A549 (cell line): Measurements from ENCODE around the gene NRAP. TPM values are rescaled to one million over a fixed set of nuclear protein-coding genes. Genes with fewer than 3 reads are reported as not detected.

Experiments used
- ATAC-seq, 2 experiments: fragments of 200-7000 bp in 1 of 2; fragments of >200 bp in 1 of 2; cut with Nextera tagmentation in 1 of 2; cut with Tn5 transposase in 1 of 2; 3 replicates each; pipeline versions ENCODE4 v1.8.0 to v1.9.1; 2018 to 2020; ENCODE audit warnings: mild to moderate bottlenecking in 1 of 2, moderate library complexity in 1 of 2
- CTCF ChIA-PET: fragments of 300-600 bp; sonication (Branson Sonifier 250); formaldehyde crosslinking; extraction: SDS; loops from one replicate; lab custom pipeline; 2021; ENCODE audit warnings: antibody characterized with exemption, inconsistent platforms; lab: Yijun Ruan, JAX
- POLR2A ChIA-PET: fragments of 350-600 bp; formaldehyde crosslinking; extraction: SDS; loops from one replicate; lab custom pipeline; 2021; ENCODE audit warnings: antibody characterized with exemption, inconsistent platforms; lab: Yijun Ruan, JAX
- DNase-seq, 2 experiments: peaks; one replicate each; pipeline versions ENCODE4 v3.0.0 to v3.0.0-alpha.2; 2011 to 2016; ENCODE audit warnings: low read depth in 1 of 2, low spot score in 1 of 2
- FAIRE-seq: peaks from 2 replicates; lab custom pipeline; 2011; peaks lifted over from hg19 to GRCh38; lab: Jason Lieb, UNC
- H3K27ac ChIP-seq, 2 experiments: fragments of >200 bp; sonication (Bioruptor Twin); formaldehyde crosslinking; 3 replicates each; pipeline ENCODE4 v1.5.1; 2016 to 2017
- H3K4me1 ChIP-seq: fragments of >200 bp; sonication (Bioruptor Twin); formaldehyde crosslinking; 3 replicates; pipeline ENCODE4 v1.6.1; 2016
- H3K4me2 ChIP-seq: fragments of >200 bp; sonication (Bioruptor Twin); formaldehyde crosslinking; 3 replicates; pipeline ENCODE4 v1.6.1; 2016
- H3K4me3 ChIP-seq: fragments of >200 bp; sonication (Bioruptor Twin); formaldehyde crosslinking; 3 replicates; pipeline ENCODE4 v1.5.1; 2016
- H3K9me3 ChIP-seq: fragments of >200 bp; sonication (Bioruptor Twin); formaldehyde crosslinking; 3 replicates; pipeline ENCODE4 v1.6.1; 2016
- CHD2 ChIP-seq: fragments of 150-350 bp; IDR thresholded peaks from 2 replicates; pipeline ENCODE4 v1.6.1; 2014; ENCODE audit warnings: low read length; ENCODE audit not compliant: partially characterized antibody
- CHD4 ChIP-seq: fragments of 200-600 bp; sonication (generic); IDR thresholded peaks from 2 replicates; pipeline ENCODE4 v1.6.1; 2016; ENCODE audit warnings: antibody characterized with exemption, mild to moderate bottlenecking, borderline replicate concordance
- ESRRA ChIP-seq: fragments of 150-350 bp; IDR thresholded peaks from 2 replicates; pipeline ENCODE4 v1.6.1; 2014; ENCODE audit warnings: mild to moderate bottlenecking, low read length, borderline replicate concordance
- FOSL2 ChIP-seq, 2 experiments: fragments of 450-650 bp in 1 of 2; fragments of >200 bp in 1 of 2; sonication (Bioruptor Twin) in 1 of 2; formaldehyde crosslinking; IDR thresholded peaks; 2 replicates each; pipeline versions ENCODE4 v1.5.0 to v1.6.1; 2016 to 2020; ENCODE audit warnings: mild to moderate bottlenecking in 1 of 2, moderate library complexity in 1 of 2
- FOXS1 ChIP-seq: fragments of 250-450 bp; sonication (Bioruptor Pico); IDR thresholded peaks from 2 replicates; pipeline ENCODE4 v1.5.0; 2020; ENCODE audit warnings: mild to moderate bottlenecking, moderate library complexity
- JUNB ChIP-seq: fragments of >200 bp; sonication (Bioruptor Twin); formaldehyde crosslinking; IDR thresholded peaks from 2 replicates; pipeline ENCODE4 v1.6.1; 2016
- KDM1A ChIP-seq: fragments of 200-600 bp; sonication (generic); IDR thresholded peaks from 2 replicates; pipeline ENCODE4 v1.6.1; 2016; ENCODE audit warnings: low read depth, mild to moderate bottlenecking
- MYC ChIP-seq: IDR thresholded peaks from 2 replicates; pipeline ENCODE4 v1.6.1; 2012; ENCODE audit warnings: mild to moderate bottlenecking, inconsistent platforms, low read length, improper control_type of control experiment, borderline replicate concordance
- NPAS2 ChIP-seq: fragments of 250-450 bp; sonication (Bioruptor Pico); IDR thresholded peaks from 2 replicates; pipeline ENCODE4 v1.8.0; 2022; ENCODE audit warnings: mild to moderate bottlenecking, moderate library complexity, borderline replicate concordance
- TP53 ChIP-seq: fragments of 250-450 bp; sonication (Bioruptor Pico); IDR thresholded peaks from 2 replicates; pipeline ENCODE4 v1.5.0; 2021; ENCODE audit warnings: mild to moderate bottlenecking, moderate library complexity
- ZFP36 ChIP-seq: fragments of 450-650 bp; IDR thresholded peaks from 2 replicates; pipeline ENCODE4 v1.6.1; 2014; ENCODE audit warnings: borderline replicate concordance; ENCODE audit not compliant: partially characterized antibody
- ZNF302 ChIP-seq: fragments of 250-450 bp; sonication (Bioruptor Pico); IDR thresholded peaks from 2 replicates; pipeline ENCODE4 v1.9.0; 2021; ENCODE audit warnings: inconsistent platforms, mild to moderate bottlenecking, moderate library complexity
- WGBS: methylation state at CpG from one replicate; pipeline ENCODE4 v1.1.6; 2017; ENCODE audit errors: missing lambda C conversion rate; 5-methylcytosine and 5-hydroxymethylcytosine counted together
- polyA plus RNA-seq, 4 experiments: library from polyadenylated mRNA; depleted of rRNA in 3 of 4; stranded (reverse); fragments of >200 nt; fragmentation: RNase III in 1 of 4; extraction: RNeasy Plus Mini Kit Qiagen cat#74134 plus additional on column Dnase treatment in 1 of 4; gene quantifications; 2 replicates in 3 of 4; 3 replicates in 1 of 4; pipeline ENCODE4 v1.2.3, GENCODE V29; 2011 to 2017
- TF ChIP-seq, protein P1 (sequence below): fragments of 200-600 bp; sonication (generic); IDR thresholded peaks from 2 replicates; pipeline ENCODE4 v1.6.1; 2016; ENCODE audit warnings: antibody characterized with exemption, mild to moderate bottlenecking, moderate library complexity

NRAP gene
- polyA plus RNA-seq, 2 of the 4 experiments (the other 2 are of a cell fraction), result not detected

DNA sequence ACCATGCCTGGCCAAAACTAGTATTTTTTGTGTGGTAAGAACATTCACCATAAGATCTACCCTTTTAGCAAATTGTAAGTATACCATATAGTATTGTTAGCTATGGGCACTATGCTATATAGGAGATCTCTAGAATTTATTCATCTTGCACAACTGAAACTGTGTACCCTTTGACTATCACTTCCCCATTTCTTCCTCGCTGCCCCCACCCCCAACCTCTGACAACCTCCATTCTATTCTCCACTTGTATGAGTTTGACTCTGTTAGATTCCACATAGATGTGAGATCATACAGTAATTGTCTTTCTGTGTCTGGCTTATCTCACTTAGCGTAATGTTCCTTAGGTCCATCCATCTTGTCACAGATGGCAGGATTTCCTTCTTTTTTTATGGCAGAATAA lies 19.5 kb upstream of the NRAP start:
- DNase-seq, result no peak
- H3K9me3 ChIP-seq, result 0 out of 3 replicates have a peak, but pooled peaks cover 10% of the 10 kb centered on the region
- FAIRE-seq, result no peak
- 97% methylated on average over 2 of the region's 2 CpGs for WGBS
- H3K4me2 ChIP-seq, result no peak overlapping the region
- H3K4me3 ChIP-seq, result no peak overlapping the region
- ChIA-PET POLR2A (no interaction called here), CTCF (interaction anchor here (0.8 to 1.0 kb wide), 2 partner anchors 14 to 21 kb away, joined by 3 to 4 read pairs; no protein-coding TSS in a partner anchor)
- ATAC-seq, result no peak
- no peak overlapping the region for H3K27ac ChIP-seq
- peaks cover 11% of the 10 kb centered on the region for H3K4me1 ChIP-seq
- TF ChIP-seq, protein P1, sequence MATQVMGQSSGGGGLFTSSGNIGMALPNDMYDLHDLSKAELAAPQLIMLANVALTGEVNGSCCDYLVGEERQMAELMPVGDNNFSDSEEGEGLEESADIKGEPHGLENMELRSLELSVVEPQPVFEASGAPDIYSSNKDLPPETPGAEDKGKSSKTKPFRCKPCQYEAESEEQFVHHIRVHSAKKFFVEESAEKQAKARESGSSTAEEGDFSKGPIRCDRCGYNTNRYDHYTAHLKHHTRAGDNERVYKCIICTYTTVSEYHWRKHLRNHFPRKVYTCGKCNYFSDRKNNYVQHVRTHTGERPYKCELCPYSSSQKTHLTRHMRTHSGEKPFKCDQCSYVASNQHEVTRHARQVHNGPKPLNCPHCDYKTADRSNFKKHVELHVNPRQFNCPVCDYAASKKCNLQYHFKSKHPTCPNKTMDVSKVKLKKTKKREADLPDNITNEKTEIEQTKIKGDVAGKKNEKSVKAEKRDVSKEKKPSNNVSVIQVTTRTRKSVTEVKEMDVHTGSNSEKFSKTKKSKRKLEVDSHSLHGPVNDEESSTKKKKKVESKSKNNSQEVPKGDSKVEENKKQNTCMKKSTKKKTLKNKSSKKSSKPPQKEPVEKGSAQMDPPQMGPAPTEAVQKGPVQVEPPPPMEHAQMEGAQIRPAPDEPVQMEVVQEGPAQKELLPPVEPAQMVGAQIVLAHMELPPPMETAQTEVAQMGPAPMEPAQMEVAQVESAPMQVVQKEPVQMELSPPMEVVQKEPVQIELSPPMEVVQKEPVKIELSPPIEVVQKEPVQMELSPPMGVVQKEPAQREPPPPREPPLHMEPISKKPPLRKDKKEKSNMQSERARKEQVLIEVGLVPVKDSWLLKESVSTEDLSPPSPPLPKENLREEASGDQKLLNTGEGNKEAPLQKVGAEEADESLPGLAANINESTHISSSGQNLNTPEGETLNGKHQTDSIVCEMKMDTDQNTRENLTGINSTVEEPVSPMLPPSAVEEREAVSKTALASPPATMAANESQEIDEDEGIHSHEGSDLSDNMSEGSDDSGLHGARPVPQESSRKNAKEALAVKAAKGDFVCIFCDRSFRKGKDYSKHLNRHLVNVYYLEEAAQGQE, result no peak
- TF ChIP-seq MYC (no peak), NPAS2 (CRISPR knock-in tag) (no peak), ZNF302 (no peak), TP53 (CRISPR knock-in tag) (no peak), FOXS1 (CRISPR knock-in tag) (no peak), KDM1A (no peak)

DNA sequence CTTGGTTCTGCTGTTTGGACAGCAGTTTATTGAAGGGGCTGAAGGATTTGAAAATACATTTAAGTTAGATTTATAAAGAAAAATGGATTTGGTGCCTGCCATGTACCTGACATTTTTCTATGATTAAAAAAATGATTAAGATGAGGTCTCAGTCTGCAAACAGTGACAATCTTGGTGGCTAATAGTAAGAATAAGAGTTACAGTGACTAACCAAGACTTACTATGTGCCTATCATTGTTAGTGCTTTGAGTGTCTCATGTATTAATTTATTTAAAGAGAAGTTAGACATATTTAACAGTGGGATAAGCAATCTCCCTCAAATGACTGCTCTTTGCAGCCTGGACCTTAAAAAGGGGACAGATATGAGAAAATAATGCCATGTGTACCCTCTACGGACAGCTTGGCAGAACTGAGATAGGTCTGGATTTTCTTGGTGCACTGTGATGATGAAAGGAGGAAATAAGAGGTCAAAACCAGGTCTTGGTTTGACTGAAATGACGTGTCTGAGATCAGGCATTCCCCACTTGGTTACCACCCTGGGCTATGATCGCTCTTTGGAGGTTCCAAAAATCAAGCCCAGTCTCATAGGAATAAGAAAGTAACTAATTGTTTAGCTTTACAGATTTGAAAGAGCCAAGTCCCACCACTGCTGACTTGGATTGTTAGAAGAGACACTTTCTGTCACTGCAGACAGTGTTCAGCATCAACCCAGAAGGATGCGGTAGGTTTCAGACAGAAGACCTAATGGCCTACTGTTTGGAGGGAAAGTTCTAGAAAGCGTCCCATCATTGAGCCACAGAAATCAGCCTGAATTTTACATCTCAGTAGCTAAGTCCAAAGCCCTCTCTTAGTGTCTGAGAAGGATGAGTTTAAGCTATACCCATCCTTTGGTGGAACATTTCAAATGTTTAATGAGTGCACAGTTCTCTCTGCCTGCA lies 18.0 kb upstream of the NRAP start:
- Histone ChIP-seq H3K4me3 (no peak overlapping the region), H3K4me1 (peaks cover 11% of the 10 kb centered on the region), H3K27ac (peak overlapping the region in 1 of 2 experiments; percentile 96; a peak in 4 of 6 replicates), H3K4me2 (peak overlapping the region; percentile 79), H3K9me3 (0 out of 3 replicates have a peak, but pooled peaks cover 3% of the 10 kb centered on the region)
- no peak for DNase-seq
- POLR2A ChIA-PET, result no interaction called here
- TF ChIP-seq NPAS2 (CRISPR knock-in tag) (no peak), ZFP36 (no peak), CHD2 (no peak), MYC (no peak)
- WGBS, result 88% methylated on average over 5 of the region's 5 CpGs
- CTCF ChIA-PET, result interaction anchor here (1.0 to 1.5 kb wide), 4 partner anchors 12 to 350 kb away, joined by 3 read pairs; no protein-coding TSS in a partner anchor
- no peak for FAIRE-seq
- ATAC-seq, result no peak

DNA sequence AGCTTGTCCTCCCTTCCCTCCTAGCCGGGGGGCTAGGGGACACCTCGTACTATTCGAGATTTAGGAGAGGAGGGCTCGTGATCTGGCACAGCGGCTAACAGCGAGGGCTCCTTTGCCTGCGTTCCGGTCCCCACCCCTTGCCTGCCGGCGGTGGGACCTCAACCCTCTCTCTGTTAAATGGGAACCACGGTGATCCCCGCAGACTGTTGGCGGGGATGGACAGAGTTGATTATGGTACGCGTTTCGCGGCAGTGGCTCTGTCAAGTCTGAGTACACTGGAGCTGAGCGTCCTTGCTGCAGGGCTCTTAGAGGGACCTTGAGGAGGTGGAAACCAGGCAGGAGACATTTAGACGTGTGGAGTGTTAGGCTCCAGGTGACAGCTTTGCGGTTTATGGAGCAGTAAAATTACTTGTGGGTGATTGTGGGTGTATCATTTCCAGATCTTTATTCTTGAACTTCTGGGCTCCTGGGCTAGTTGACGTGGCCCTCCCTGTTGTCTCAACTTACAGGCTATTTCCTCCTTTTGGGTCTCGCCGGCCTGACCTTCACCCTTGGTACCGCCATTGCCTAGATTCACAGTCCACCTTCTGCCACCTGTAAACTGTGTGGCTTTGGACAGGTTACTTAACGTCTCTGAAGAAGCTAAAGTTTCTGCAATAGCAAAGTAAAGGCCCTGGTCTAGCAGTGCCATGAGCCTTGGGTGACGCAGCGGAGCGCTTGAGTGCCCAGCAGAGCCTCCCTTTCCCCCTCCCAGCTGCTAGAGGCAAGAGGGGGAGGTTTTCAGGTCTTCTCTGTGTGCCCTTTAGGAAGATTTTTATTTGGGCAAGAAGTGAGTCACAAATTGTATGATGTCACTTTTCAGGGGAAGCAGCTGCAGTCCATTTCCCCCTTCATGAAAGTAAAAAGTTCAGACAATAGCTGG lies 16.6 kb upstream of the NRAP start:
- Histone ChIP-seq H3K27ac (peak overlapping the region; percentile 96 to 100), H3K4me2 (peak overlapping the region; percentile 79), H3K4me1 (peaks cover 11% of the 10 kb centered on the region), H3K4me3 (peak overlapping the region; percentile 97), H3K9me3 (0 out of 3 replicates have a peak, but pooled peaks cover 3% of the 10 kb centered on the region)
- peak; percentile 61 to 63 for ATAC-seq
- ChIA-PET CTCF (interaction anchor here (1.0 to 2.5 kb wide), 15 partner anchors 10 to 506 kb away, joined by 3 to 11 read pairs (median 3); partner anchors contain the start of gene NRAP), POLR2A (interaction anchor here (0.6 to 1.0 kb wide), 2 partner anchors 66 to 213 kb away, joined by 3 to 9 read pairs; no protein-coding TSS in a partner anchor)
- TF ChIP-seq ESRRA (0 out of 2 replicates have a peak, but pooled peaks have one; percentile 30), CHD4 (no peak), FOSL2 (IDR thresholded peaks at IDR 0.05) (no peak; the same call in 1 of the 2 replicates), FOSL2 (CRISPR knock-in tag; IDR thresholded peaks at IDR 0.05) (peak; percentile 60), JUNB (0 out of 2 replicates have a peak, but pooled peaks have one; percentile 18)
- 2% methylated on average over 27 of the region's 28 CpGs for WGBS
- no peak for FAIRE-seq
- peak; percentile 28 to 57 for DNase-seq
